LNCaP clone FGC (cell line): ENCODE data around the gene COQ8B.
"Not testable (repeated sequence)": the region's sequence is repeated elsewhere in the genome, so short reads cannot be mapped to it uniquely, and the experiment has no call there.

ENCODE experiments used
- DNase-seq: peaks from one replicate; pipeline ENCODE4 v3.0.0-alpha.2; 2011; ENCODE audit warnings: low read depth
- H3K4me3 ChIP-seq: 2 replicates; pipeline ENCODE4 v1.5.1; 2011; ENCODE audit warnings: mild to moderate bottlenecking, low read depth, low read length, control low read depth
- CTCF ChIP-seq: IDR thresholded peaks from 2 replicates; pipeline ENCODE4 v1.5.1; 2012; ENCODE audit warnings: mild to moderate bottlenecking; ENCODE audit not compliant: control insufficient read depth, insufficient read depth; ENCODE audit errors: extremely low read depth

Gene COQ8B

GRCh38 chr19:40661616-40662015 lies 55.1 kb downstream of the COQ8B start:
- H3K4me3 ChIP-seq, result no peak overlapping the region
- no peak for DNase-seq
- no peak for TF ChIP-seq CTCF

- no peak for DNase-seq
- H3K4me3 ChIP-seq, result no peak overlapping the region
- no peak for TF ChIP-seq CTCF
These were observed 57.1 kb downstream of the COQ8B start for GRCh38 chr19:40659566-40659965.

GRCh38 chr19:40659116-40659515 lies 57.6 kb downstream of the COQ8B start:
- no peak overlapping the region for H3K4me3 ChIP-seq
- TF ChIP-seq CTCF, result no peak
- DNase-seq, result no peak

- DNase-seq, result no peak
- H3K4me3 ChIP-seq, result no peak overlapping the region
- TF ChIP-seq CTCF, result no peak
These were observed 58.7 kb downstream of the COQ8B start for GRCh38 chr19:40658031-40658430.

- not testable (repeated sequence) for DNase-seq, H3K4me3 ChIP-seq
These were observed 61.0 kb downstream of the COQ8B start for GRCh38 chr19:40655684-40656083.

GRCh38 chr19:40652303-40652702 lies 64.4 kb downstream of the COQ8B start:
- not testable (repeated sequence) for DNase-seq, H3K4me3 ChIP-seq

GRCh38 chr19:40650749-40651305 lies 65.9 kb downstream of the COQ8B start:
- no peak for TF ChIP-seq CTCF
- DNase-seq, result no peak
- H3K4me3 ChIP-seq, result no peak overlapping the region

GRCh38 chr19:40649903-40650675 lies 66.6 kb downstream of the COQ8B start:
- not testable (repeated sequence) for DNase-seq, H3K4me3 ChIP-seq
